SJCRH30 (cell line): ENCODE data around the gene DMXL2. TPM values are rescaled to one million over a fixed set of nuclear protein-coding genes. Genes with fewer than 3 reads are reported as not detected.
A peak's percentile ranks its signal among the peaks of the same experiment; 100 is the strongest.

Experiments
- DNase-seq, 2 experiments: peaks; one replicate each; pipeline ENCODE4 v3.0.0-alpha.2; 2015 to 2020
- H3K27ac ChIP-seq: fragments of 250-450 bp; sonication (Bioruptor Pico); 2 replicates; pipeline ENCODE4 v1.5.1; 2020; ENCODE audit warnings: mild to moderate bottlenecking, moderate library complexity
- H3K27me3 ChIP-seq: fragments of 250-450 bp; sonication (Bioruptor Pico); 2 replicates; pipeline ENCODE4 v1.5.1; 2020; ENCODE audit warnings: mild to moderate bottlenecking, moderate library complexity
- H3K36me3 ChIP-seq: fragments of 250-450 bp; sonication (Bioruptor Pico); 2 replicates; pipeline ENCODE4 v1.5.1; 2020; ENCODE audit warnings: mild to moderate bottlenecking, moderate library complexity
- H3K4me1 ChIP-seq: fragments of 250-450 bp; sonication (Bioruptor Pico); 2 replicates; pipeline ENCODE4 v1.5.1; 2020; ENCODE audit warnings: mild to moderate bottlenecking, moderate library complexity
- H3K4me3 ChIP-seq: fragments of 250-450 bp; sonication (Bioruptor Pico); 2 replicates; pipeline ENCODE4 v1.5.1; 2020; ENCODE audit warnings: mild to moderate bottlenecking, moderate library complexity
- H3K9me3 ChIP-seq: fragments of 250-450 bp; sonication (Bioruptor Pico); replicated peaks from 2 replicates; pipeline ENCODE4 v1.5.1; 2020; ENCODE audit warnings: mild to moderate bottlenecking, moderate library complexity
- total RNA-seq: library from RNA; depleted of rRNA; stranded (reverse); fragments of >200 nt; shearing (Covaris generic); gene quantifications from 2 replicates; pipeline ENCODE4 v1.2.3, GENCODE V29; 2014; rRNA removed

The DMXL2 gene
- total RNA-seq, 1 experiment from 2014 or later: 22.4 TPM

- Histone ChIP-seq H3K9me3 (no peaks in the 10 kb centered on the region), H3K4me1 (no peaks in the 10 kb centered on the region), H3K4me3 (no peak overlapping the region), H3K27me3 (0 out of 2 replicates have a peak, but pooled peaks cover 2% of the 10 kb centered on the region), H3K27ac (no peak overlapping the region), H3K36me3 (no peaks in the 10 kb centered on the region)
- DNase-seq: peak in 1 of 2 experiments; percentile 57
Observed at GRCh38 chr15:51403072-51403878, 219.3 kb downstream of the DMXL2 start.

GRCh38 chr15:51401872-51402517, 220.6 kb downstream of the DMXL2 start:
- DNase-seq: peak; percentile 31 to 52
- Histone ChIP-seq H3K4me3 (no peak overlapping the region), H3K4me1 (no peaks in the 10 kb centered on the region), H3K27ac (no peak overlapping the region), H3K36me3 (no peaks in the 10 kb centered on the region), H3K27me3 (0 out of 2 replicates have a peak, but pooled peaks cover 2% of the 10 kb centered on the region), H3K9me3 (no peaks in the 10 kb centered on the region)

GRCh38 chr15:51401051-51401780, 221.4 kb downstream of the DMXL2 start:
- Histone ChIP-seq H3K4me3 (no peak overlapping the region), H3K4me1 (no peaks in the 10 kb centered on the region), H3K27ac (no peak overlapping the region), H3K9me3 (no peaks in the 10 kb centered on the region), H3K36me3 (no peaks in the 10 kb centered on the region), H3K27me3 (0 out of 2 replicates have a peak, but pooled peaks cover 2% of the 10 kb centered on the region)
- DNase-seq: no peak

GRCh38 chr15:51398626-51399025, 223.9 kb downstream of the DMXL2 start:
- H3K36me3 ChIP-seq: no peaks in the 10 kb centered on the region
- H3K27me3 ChIP-seq: 0 out of 2 replicates have a peak, but pooled peaks cover 2% of the 10 kb centered on the region
- peak; percentile 21 to 36 for DNase-seq
- no peak overlapping the region for H3K27ac ChIP-seq
- H3K4me1 ChIP-seq: no peaks in the 10 kb centered on the region
- no peak overlapping the region for H3K4me3 ChIP-seq
- H3K9me3 ChIP-seq: no peaks in the 10 kb centered on the region

Other genes starting within 250 kb of the DMXL2 start
- not detected in 2 replicates for gene SCG3, start 58.7 kb upstream of the DMXL2 start, total RNA-seq
- 2.0 and 2.9 TPM in 2 replicates for gene LYSMD2, start 114.9 kb upstream of the DMXL2 start, total RNA-seq
- 3.1 and 3.2 TPM in 2 replicates for gene TMOD2, start 128.8 kb upstream of the DMXL2 start, total RNA-seq
- gene TMOD3, start 206.9 kb upstream of the DMXL2 start, total RNA-seq: 31.2 and 33.1 TPM in 2 replicates